COLO829 (cell line): Measurements from ENCODE around the gene TP63.
"Not testable (repeated sequence)": the region's sequence is repeated elsewhere in the genome, so short reads cannot be mapped to it uniquely, and the experiment has no call there.

Experiments used
- DNase-seq: peaks from one replicate; pipeline ENCODE4 v3.0.0; 2012; ENCODE audit warnings: low spot score

TP63 gene

GRCh38 chr3:189726277-189726676 lies 95.1 kb downstream of the TP63 start:
- DNase-seq: no peak

- no peak for DNase-seq
These were observed 96.0 kb downstream of the TP63 start for GRCh38 chr3:189727158-189727557.

- DNase-seq: no peak
These were observed 96.7 kb downstream of the TP63 start for GRCh38 chr3:189727898-189728297.

- DNase-seq: no peak
These were observed 97.7 kb downstream of the TP63 start for GRCh38 chr3:189728915-189729314.

- DNase-seq: no peak
These were observed 102.9 kb downstream of the TP63 start for GRCh38 chr3:189734061-189734460.

GRCh38 chr3:189735913-189736312 lies 104.7 kb downstream of the TP63 start:
- DNase-seq: no peak

GRCh38 chr3:189737071-189737470 lies 105.9 kb downstream of the TP63 start:
- DNase-seq: no peak

GRCh38 chr3:189737619-189738018 lies 106.4 kb downstream of the TP63 start:
- no peak for DNase-seq

- no peak for DNase-seq
These were observed 108.2 kb downstream of the TP63 start for GRCh38 chr3:189739378-189739777.

GRCh38 chr3:189740156-189740555 lies 109.0 kb downstream of the TP63 start:
- no peak for DNase-seq

GRCh38 chr3:189744235-189744634 lies 113.0 kb downstream of the TP63 start:
- DNase-seq: no peak

- no peak for DNase-seq
These were observed 114.4 kb downstream of the TP63 start for GRCh38 chr3:189745622-189746021.

- no peak for DNase-seq
These were observed 116.9 kb downstream of the TP63 start for GRCh38 chr3:189748046-189748445.

GRCh38 chr3:189750972-189751371 lies 119.8 kb downstream of the TP63 start:
- not testable (repeated sequence) for DNase-seq

- no peak for DNase-seq
These were observed 123.2 kb downstream of the TP63 start for GRCh38 chr3:189754356-189754755.

GRCh38 chr3:189756582-189757078 lies 125.4 kb downstream of the TP63 start:
- no peak for DNase-seq

- no peak for DNase-seq
These were observed 127.0 kb downstream of the TP63 start for GRCh38 chr3:189758186-189758585.

GRCh38 chr3:189766416-189766815 lies 135.2 kb downstream of the TP63 start:
- no peak for DNase-seq

- DNase-seq: no peak
These were observed 140.8 kb downstream of the TP63 start for GRCh38 chr3:189771842-189772450.

- DNase-seq: no peak
These were observed 141.4 kb downstream of the TP63 start for GRCh38 chr3:189772584-189772983.

- no peak for DNase-seq
These were observed 141.9 kb downstream of the TP63 start for GRCh38 chr3:189773056-189773455.

GRCh38 chr3:189776149-189776824 lies 145.1 kb downstream of the TP63 start:
- DNase-seq: no peak

GRCh38 chr3:189778340-189778950 lies 147.3 kb downstream of the TP63 start:
- DNase-seq: no peak
